ENCODE data around the gene SDK2.

GRCh38 chr17:73399056-73399455, 245.2 kb downstream of the SDK2 start:
- no peak for TF ChIP-seq POLR2A (conservative IDR thresholded peaks at IDR 0.05)
- TF ChIP-seq RAD51 (IDR thresholded peaks at IDR 0.05; ENCODE audit: borderline replicate concordance, low read depth): no peak
- no peak for TF ChIP-seq ZNF280A (IDR thresholded peaks at IDR 0.05; ENCODE audit: low read depth, partially characterized antibody)
- TF ChIP-seq PRPF4 (IDR thresholded peaks at IDR 0.05; ENCODE audit: insufficient read depth, low read depth, low read length, poor library complexity, severe bottlenecking): no peak
- TF ChIP-seq RFX1 (IDR thresholded peaks at IDR 0.05): no peak
- TF ChIP-seq BHLHE40 (IDR thresholded peaks at IDR 0.05; ENCODE audit: low read length): no peak
- TF ChIP-seq UBTF (IDR thresholded peaks at IDR 0.05; ENCODE audit: borderline replicate concordance in 1 of 2, low read depth in 2 of 2, low read length in 2 of 2): no peak
- TF ChIP-seq KLF16 (IDR thresholded peaks at IDR 0.05): no peak

Measured in K562 (cell line).